Measurements from ENCODE around the gene ANKRD52. TPM values are rescaled to one million over a fixed set of nuclear protein-coding genes. Genes with fewer than 3 reads are reported as not detected.
A peak's percentile ranks its signal among the peaks of the same experiment; 100 is the strongest.
"Not testable (repeated sequence)": the region's sequence is repeated elsewhere in the genome, so short reads cannot be mapped to it uniquely, and the experiment has no call there.

ANKRD52 gene
- total RNA-seq, 1 experiment from 2014 or later, result 67.5 TPM

- POLR2A ChIA-PET, result no interaction called here
- no peak for DNase-seq (ENCODE audit: low read depth, low spot score)
- Histone ChIP-seq H3K36me3 (ENCODE audit: control insufficient read depth, insufficient read depth, low read length) (peaks cover 21% of the 10 kb centered on the region), H3K9me3 (ENCODE audit: control insufficient read depth, insufficient read depth, low read depth, low read length) (no peaks in the 10 kb centered on the region), H3K4me3 (ENCODE audit: low read depth in 2 of 2, low read length in 2 of 2) (no peak overlapping the region), H3K27me3 (ENCODE audit: control insufficient read depth, insufficient read depth, low read length) (no peaks in the 10 kb centered on the region), H3K27ac (ENCODE audit: low read length) (no peak overlapping the region), H3K4me1 (ENCODE audit: control insufficient read depth, insufficient read depth, low read length) (no peaks in the 10 kb centered on the region)
- in situ Hi-C loops (cut with HindIII; ENCODE audit: low pct_unique_long_range_greater_than_20kb, low sequenced_read_pairs) (no loop called here), intact Hi-C loops (cut with micrococcal nuclease; ENCODE audit: unreplicated experiment) (no loop called here)
- TSS peak; percentile 42 for BruUV-seq (replicated peaks)
- no peak for ATAC-seq
- TF ChIP-seq TCF7L2 (IDR thresholded peaks at IDR 0.05; ENCODE audit: low read depth, low read length) (no peak), POLR2AphosphoS5 (IDR thresholded peaks at IDR 0.05; ENCODE audit: low read depth, low read length) (no peak), SIN3A (IDR thresholded peaks at IDR 0.05; ENCODE audit: borderline replicate concordance, insufficient read depth, low read depth, low read length) (no peak)
- TF ChIP-seq, protein P1, sequence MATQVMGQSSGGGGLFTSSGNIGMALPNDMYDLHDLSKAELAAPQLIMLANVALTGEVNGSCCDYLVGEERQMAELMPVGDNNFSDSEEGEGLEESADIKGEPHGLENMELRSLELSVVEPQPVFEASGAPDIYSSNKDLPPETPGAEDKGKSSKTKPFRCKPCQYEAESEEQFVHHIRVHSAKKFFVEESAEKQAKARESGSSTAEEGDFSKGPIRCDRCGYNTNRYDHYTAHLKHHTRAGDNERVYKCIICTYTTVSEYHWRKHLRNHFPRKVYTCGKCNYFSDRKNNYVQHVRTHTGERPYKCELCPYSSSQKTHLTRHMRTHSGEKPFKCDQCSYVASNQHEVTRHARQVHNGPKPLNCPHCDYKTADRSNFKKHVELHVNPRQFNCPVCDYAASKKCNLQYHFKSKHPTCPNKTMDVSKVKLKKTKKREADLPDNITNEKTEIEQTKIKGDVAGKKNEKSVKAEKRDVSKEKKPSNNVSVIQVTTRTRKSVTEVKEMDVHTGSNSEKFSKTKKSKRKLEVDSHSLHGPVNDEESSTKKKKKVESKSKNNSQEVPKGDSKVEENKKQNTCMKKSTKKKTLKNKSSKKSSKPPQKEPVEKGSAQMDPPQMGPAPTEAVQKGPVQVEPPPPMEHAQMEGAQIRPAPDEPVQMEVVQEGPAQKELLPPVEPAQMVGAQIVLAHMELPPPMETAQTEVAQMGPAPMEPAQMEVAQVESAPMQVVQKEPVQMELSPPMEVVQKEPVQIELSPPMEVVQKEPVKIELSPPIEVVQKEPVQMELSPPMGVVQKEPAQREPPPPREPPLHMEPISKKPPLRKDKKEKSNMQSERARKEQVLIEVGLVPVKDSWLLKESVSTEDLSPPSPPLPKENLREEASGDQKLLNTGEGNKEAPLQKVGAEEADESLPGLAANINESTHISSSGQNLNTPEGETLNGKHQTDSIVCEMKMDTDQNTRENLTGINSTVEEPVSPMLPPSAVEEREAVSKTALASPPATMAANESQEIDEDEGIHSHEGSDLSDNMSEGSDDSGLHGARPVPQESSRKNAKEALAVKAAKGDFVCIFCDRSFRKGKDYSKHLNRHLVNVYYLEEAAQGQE (IDR thresholded peaks at IDR 0.05; ENCODE audit: insufficient read depth in 1 of 2, low read depth in 2 of 2, low read length in 1 of 2), result no peak
- TF ChIP-seq, protein P2, sequence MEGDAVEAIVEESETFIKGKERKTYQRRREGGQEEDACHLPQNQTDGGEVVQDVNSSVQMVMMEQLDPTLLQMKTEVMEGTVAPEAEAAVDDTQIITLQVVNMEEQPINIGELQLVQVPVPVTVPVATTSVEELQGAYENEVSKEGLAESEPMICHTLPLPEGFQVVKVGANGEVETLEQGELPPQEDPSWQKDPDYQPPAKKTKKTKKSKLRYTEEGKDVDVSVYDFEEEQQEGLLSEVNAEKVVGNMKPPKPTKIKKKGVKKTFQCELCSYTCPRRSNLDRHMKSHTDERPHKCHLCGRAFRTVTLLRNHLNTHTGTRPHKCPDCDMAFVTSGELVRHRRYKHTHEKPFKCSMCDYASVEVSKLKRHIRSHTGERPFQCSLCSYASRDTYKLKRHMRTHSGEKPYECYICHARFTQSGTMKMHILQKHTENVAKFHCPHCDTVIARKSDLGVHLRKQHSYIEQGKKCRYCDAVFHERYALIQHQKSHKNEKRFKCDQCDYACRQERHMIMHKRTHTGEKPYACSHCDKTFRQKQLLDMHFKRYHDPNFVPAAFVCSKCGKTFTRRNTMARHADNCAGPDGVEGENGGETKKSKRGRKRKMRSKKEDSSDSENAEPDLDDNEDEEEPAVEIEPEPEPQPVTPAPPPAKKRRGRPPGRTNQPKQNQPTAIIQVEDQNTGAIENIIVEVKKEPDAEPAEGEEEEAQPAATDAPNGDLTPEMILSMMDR (IDR thresholded peaks at IDR 0.05), result no peak
- CTCF ChIA-PET, result no interaction called here
These were observed 28.1 kb upstream of the ANKRD52 start for GRCh38 chr12:56286044-56286830.

DNA sequence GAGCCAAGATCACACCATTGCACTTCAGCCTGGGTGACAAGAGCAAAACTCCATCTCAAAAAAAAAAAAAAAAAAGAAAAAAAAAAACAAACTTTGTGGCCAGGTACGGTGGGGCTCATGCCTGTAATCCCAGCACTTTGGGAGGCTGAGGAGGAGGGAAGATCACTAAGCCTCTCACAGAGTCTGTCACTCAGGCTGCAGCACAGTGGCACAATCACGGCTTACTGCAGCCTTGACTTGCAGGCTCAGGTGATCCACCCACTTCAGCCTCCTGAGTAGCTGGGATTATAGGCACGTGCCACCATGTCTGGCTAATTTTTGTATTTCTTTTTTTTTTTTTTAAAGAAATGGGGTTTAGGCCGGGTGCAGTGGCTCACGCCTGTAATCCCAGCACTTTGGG is 26.1 kb upstream of the ANKRD52 start:
- ATAC-seq, result not testable (repeated sequence)
- peaks cover 26% of the 10 kb centered on the region for H3K36me3 ChIP-seq (ENCODE audit: control insufficient read depth, insufficient read depth, low read length)

GRCh38 chr12:56282579-56282978 is 24.4 kb upstream of the ANKRD52 start:
- Histone ChIP-seq H3K4me1 (ENCODE audit: control insufficient read depth, insufficient read depth, low read length) (no peaks in the 10 kb centered on the region), H3K27me3 (ENCODE audit: control insufficient read depth, insufficient read depth, low read length) (no peaks in the 10 kb centered on the region), H3K4me3 (ENCODE audit: low read depth in 2 of 2, low read length in 2 of 2) (no peak overlapping the region), H3K27ac (ENCODE audit: low read length) (no peak overlapping the region), H3K9me3 (ENCODE audit: control insufficient read depth, insufficient read depth, low read depth, low read length) (no peaks in the 10 kb centered on the region), H3K36me3 (ENCODE audit: control insufficient read depth, insufficient read depth, low read length) (peaks cover 26% of the 10 kb centered on the region)
- DNase-seq (ENCODE audit: low read depth, low spot score) (no peak), ATAC-seq (no peak)
- POLR2A ChIA-PET, result no interaction called here
- intact Hi-C loops (cut with micrococcal nuclease; ENCODE audit: unreplicated experiment), result no loop called here
- no TSS peak for BruUV-seq (replicated peaks)
- in situ Hi-C loops (cut with HindIII; ENCODE audit: low pct_unique_long_range_greater_than_20kb, low sequenced_read_pairs), result no loop called here
- TF ChIP-seq, protein P1 (IDR thresholded peaks at IDR 0.05; ENCODE audit: insufficient read depth in 1 of 2, low read depth in 2 of 2, low read length in 1 of 2), result no peak
- no peak for TF ChIP-seq SIN3A (IDR thresholded peaks at IDR 0.05; ENCODE audit: borderline replicate concordance, insufficient read depth, low read depth, low read length)
- no peak for TF ChIP-seq TCF7L2 (IDR thresholded peaks at IDR 0.05; ENCODE audit: low read depth, low read length)
- TF ChIP-seq, protein P2 (IDR thresholded peaks at IDR 0.05), result no peak
- TF ChIP-seq POLR2AphosphoS5 (IDR thresholded peaks at IDR 0.05; ENCODE audit: low read depth, low read length), result no peak
- CTCF ChIA-PET, result no interaction called here

More for the DNA sequence above, 26.1 kb upstream of the ANKRD52 start:
- BruUV-seq (replicated peaks); H3K27me3 ChIP-seq (ENCODE audit: control insufficient read depth, insufficient read depth, low read length); CTCF ChIA-PET; H3K9me3 ChIP-seq (ENCODE audit: control insufficient read depth, insufficient read depth, low read depth, low read length); in situ Hi-C loops (cut with HindIII; ENCODE audit: low pct_unique_long_range_greater_than_20kb, low sequenced_read_pairs); intact Hi-C loops (cut with micrococcal nuclease; ENCODE audit: unreplicated experiment); H3K27ac ChIP-seq (ENCODE audit: low read length); H3K4me1 ChIP-seq (ENCODE audit: control insufficient read depth, insufficient read depth, low read length); DNase-seq (ENCODE audit: low read depth, low spot score); H3K4me3 ChIP-seq (ENCODE audit: low read depth in 2 of 2, low read length in 2 of 2): not testable (repeated sequence)
- POLR2A ChIA-PET, result interaction anchor here (0.7 kb wide), 1 partner anchor 85 kb away, joined by 18 read pairs; no protein-coding TSS in a partner anchor
